Suprapubic skin (tissue), 4 donors: Measurements from ENCODE around the gene CYP2B6. TPM values are rescaled to one million over a fixed set of nuclear protein-coding genes. Genes with fewer than 3 reads are reported as not detected.

ENCODE experiments used
- DNase-seq, 2 donors: peaks; one replicate each; pipeline ENCODE4 v3.0.0-alpha.2; 2019; ENCODE audit warnings: low spot score in 2 of 2
- H3K27ac ChIP-seq: fragments of 200-600 bp; sonication (generic); one replicate; pipeline ENCODE4 v1.5.1; 2019
- H3K27me3 ChIP-seq: fragments of 200-600 bp; sonication (generic); one replicate; pipeline ENCODE4 v1.5.1; 2019
- H3K36me3 ChIP-seq: fragments of 200-600 bp; sonication (generic); one replicate; pipeline ENCODE4 v1.5.1; 2019
- H3K4me1 ChIP-seq: fragments of 200-600 bp; sonication (generic); one replicate; pipeline ENCODE4 v1.5.1; 2019
- H3K4me3 ChIP-seq: fragments of 200-600 bp; sonication (generic); one replicate; pipeline ENCODE4 v1.5.1; 2019; ENCODE audit warnings: mild to moderate bottlenecking
- H3K9me3 ChIP-seq: fragments of 200-600 bp; sonication (generic); one replicate; pipeline ENCODE4 v1.5.1; 2019
- EP300 ChIP-seq: sonication (generic); formaldehyde crosslinking; IDR thresholded peaks from one replicate; pipeline ENCODE4 v1.6.1; 2017; ENCODE audit warnings: antibody characterized with exemption
- POLR2A ChIP-seq, 2 donors: fragments of 450-650 bp; IDR thresholded peaks; one replicate each; pipeline ENCODE4 v1.6.1; 2017; ENCODE audit warnings: antibody characterized with exemption in 2 of 2, mild to moderate bottlenecking in 2 of 2, moderate library complexity in 2 of 2
- POLR2AphosphoS5 ChIP-seq, 3 donors: sonication (generic); formaldehyde crosslinking; IDR thresholded peaks; one replicate each; pipeline ENCODE4 v1.6.1; 2017; ENCODE audit warnings: antibody characterized with exemption in 3 of 3
- WGBS: methylation state at CpG from one replicate; pipeline ENCODE4 v1.1.5; 2018; 5-methylcytosine and 5-hydroxymethylcytosine counted together
- total RNA-seq, 4 donors: library from RNA; depleted of rRNA; stranded (reverse); fragments of >200 nt; gene quantifications; one replicate each; pipeline ENCODE4 v1.1.0, GENCODE V29; 2016
- TF ChIP-seq, protein P1 (sequence below), 2 donors: fragments of 200-600 bp in 1 of 2; fragments of 450-650 bp in 1 of 2; sonication (generic) in 1 of 2; IDR thresholded peaks; one replicate each; pipeline ENCODE4 v1.5.1; 2016 to 2019; ENCODE audit warnings: antibody characterized with exemption in 2 of 2, mild to moderate bottlenecking in 1 of 2, moderate library complexity in 1 of 2

Gene CYP2B6
- total RNA-seq, 4 donors from 2014 or later: 0.13 to 4.2 (median 1.0) TPM; not detected in 1

DNA sequence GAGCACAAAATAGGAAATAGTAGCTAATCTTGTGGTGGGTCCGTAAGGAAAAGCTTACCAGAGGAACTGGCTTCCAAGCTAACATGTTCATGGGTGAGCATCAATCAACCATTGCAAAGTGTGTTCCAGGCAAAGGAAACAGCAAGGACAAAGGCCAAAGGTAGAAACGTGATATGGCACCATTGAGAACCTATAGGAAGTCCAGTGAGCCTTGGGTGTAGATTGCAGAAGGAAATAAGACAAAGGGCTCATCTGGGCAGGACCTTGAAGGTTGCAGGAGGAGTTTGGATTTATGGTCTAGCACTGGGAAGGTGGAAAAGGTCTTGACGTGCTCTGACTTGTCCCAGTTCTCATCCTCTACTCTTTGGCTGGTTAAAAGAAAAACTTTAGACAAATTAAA is 22.3 kb downstream of the CYP2B6 start:
- TF ChIP-seq, protein P1, sequence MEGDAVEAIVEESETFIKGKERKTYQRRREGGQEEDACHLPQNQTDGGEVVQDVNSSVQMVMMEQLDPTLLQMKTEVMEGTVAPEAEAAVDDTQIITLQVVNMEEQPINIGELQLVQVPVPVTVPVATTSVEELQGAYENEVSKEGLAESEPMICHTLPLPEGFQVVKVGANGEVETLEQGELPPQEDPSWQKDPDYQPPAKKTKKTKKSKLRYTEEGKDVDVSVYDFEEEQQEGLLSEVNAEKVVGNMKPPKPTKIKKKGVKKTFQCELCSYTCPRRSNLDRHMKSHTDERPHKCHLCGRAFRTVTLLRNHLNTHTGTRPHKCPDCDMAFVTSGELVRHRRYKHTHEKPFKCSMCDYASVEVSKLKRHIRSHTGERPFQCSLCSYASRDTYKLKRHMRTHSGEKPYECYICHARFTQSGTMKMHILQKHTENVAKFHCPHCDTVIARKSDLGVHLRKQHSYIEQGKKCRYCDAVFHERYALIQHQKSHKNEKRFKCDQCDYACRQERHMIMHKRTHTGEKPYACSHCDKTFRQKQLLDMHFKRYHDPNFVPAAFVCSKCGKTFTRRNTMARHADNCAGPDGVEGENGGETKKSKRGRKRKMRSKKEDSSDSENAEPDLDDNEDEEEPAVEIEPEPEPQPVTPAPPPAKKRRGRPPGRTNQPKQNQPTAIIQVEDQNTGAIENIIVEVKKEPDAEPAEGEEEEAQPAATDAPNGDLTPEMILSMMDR (IDR thresholded peaks at IDR 0.05): no peak
- TF ChIP-seq EP300: no peak
- no peak for TF ChIP-seq POLR2A (IDR thresholded peaks at IDR 0.05)
- no peak for TF ChIP-seq POLR2AphosphoS5 (IDR thresholded peaks at IDR 0.05)
- 46% methylated on average over 3 of the region's 3 CpGs for WGBS
- no peaks in the 10 kb centered on the region for H3K9me3 ChIP-seq
- H3K36me3 ChIP-seq: no peaks in the 10 kb centered on the region
- H3K4me1 ChIP-seq: no peaks in the 10 kb centered on the region
- H3K27me3 ChIP-seq: peaks cover 16% of the 10 kb centered on the region
- H3K27ac ChIP-seq: no peak overlapping the region
- DNase-seq: no peak
- H3K4me3 ChIP-seq: no peak overlapping the region

DNA sequence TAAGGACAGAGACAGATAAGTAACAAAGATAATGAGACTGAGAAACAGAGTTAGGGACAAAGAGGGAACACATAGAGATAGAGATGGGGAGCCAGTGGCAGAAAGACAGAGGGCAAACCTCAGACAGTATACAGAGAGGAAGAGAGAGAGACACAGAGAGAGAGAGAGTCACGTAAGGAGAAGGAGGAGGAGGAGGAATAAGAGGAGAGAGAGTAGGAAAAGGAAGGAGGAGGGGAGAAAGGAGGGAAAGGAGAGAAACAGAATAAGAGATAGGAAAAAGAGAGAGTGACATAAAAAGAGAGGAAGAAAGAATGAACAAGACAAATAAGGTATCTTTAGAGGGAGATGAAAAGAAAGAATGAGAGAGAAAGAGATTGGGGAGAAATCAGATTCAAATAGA is 23.6 kb downstream of the CYP2B6 start:
- 50% methylated on average over 1 of the region's 1 CpG for WGBS
- Histone ChIP-seq H3K4me3 (no peak overlapping the region), H3K9me3 (no peaks in the 10 kb centered on the region), H3K27me3 (peaks cover 23% of the 10 kb centered on the region), H3K36me3 (no peaks in the 10 kb centered on the region), H3K27ac (no peak overlapping the region), H3K4me1 (no peaks in the 10 kb centered on the region)
- TF ChIP-seq, protein P1 (IDR thresholded peaks at IDR 0.05): no peak
- DNase-seq: no peak

DNA sequence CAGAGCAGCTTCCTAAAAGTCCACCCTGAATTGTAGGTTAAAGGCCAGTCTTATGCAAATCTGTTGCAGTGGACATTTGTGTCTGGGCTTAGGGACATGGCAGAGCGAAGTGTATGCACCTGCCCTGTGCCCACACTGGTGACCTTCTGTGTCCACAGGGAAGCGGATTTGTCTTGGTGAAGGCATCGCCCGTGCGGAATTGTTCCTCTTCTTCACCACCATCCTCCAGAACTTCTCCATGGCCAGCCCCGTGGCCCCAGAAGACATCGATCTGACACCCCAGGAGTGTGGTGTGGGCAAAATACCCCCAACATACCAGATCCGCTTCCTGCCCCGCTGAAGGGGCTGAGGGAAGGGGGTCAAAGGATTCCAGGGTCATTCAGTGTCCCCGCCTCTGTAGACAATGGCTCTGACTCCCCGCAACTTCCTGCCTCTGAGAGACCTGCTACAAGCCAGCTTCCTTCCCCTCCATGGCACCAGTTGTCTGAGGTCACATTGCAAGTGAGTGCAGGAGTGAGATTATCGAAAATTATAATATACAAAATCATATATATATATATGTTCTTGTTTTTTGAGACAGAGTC is 25.5 kb downstream of the CYP2B6 start:
- TF ChIP-seq, protein P1 (IDR thresholded peaks at IDR 0.05): no peak
- 88% methylated on average over 12 of the region's 12 CpGs for WGBS
- H3K4me3 ChIP-seq: no peak overlapping the region
- H3K36me3 ChIP-seq: no peaks in the 10 kb centered on the region
- no peak overlapping the region for H3K27ac ChIP-seq
- H3K9me3 ChIP-seq: no peaks in the 10 kb centered on the region
- peaks cover 18% of the 10 kb centered on the region for H3K27me3 ChIP-seq
- peak in 1 of 2 donors; percentile 61 for DNase-seq
- no peaks in the 10 kb centered on the region for H3K4me1 ChIP-seq

DNA sequence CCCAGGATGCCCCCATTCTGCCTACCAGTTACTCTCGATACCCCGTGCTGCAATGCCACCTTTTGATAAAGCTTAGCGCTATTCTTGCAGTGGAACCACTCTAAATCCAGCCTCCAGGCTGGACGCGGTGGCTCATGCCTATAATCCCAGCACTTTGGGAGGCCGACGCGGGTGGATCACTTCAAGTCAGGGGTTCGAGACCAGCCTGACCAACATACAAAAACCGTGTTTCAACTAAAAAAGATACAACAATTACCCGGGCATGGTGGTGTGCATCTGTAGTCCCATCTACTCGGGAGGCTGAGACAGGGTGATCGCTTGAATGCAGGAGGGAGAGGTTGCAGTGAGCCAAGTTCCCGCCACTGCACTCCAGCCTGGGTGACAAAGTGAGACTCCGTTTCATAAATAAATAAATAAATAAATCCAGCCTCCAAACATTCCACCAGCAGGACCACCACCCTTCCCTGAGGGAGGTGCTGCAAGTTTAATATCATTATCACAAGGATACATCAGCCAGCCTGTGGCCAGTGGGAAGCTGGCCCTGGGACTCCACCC is 27.7 kb downstream of the CYP2B6 start:
- no peak overlapping the region for H3K4me3 ChIP-seq
- no peaks in the 10 kb centered on the region for H3K4me1 ChIP-seq
- peaks cover 19% of the 10 kb centered on the region for H3K27me3 ChIP-seq
- H3K27ac ChIP-seq: no peak overlapping the region
- no peaks in the 10 kb centered on the region for H3K36me3 ChIP-seq
- TF ChIP-seq POLR2AphosphoS5 (IDR thresholded peaks at IDR 0.05): no peak
- no peak for TF ChIP-seq EP300
- no peak for TF ChIP-seq POLR2A (IDR thresholded peaks at IDR 0.05)
- TF ChIP-seq, protein P1 (IDR thresholded peaks at IDR 0.05): no peak
- DNase-seq: peak in 1 of 2 donors; percentile 8
- H3K9me3 ChIP-seq: no peaks in the 10 kb centered on the region
- WGBS: 86% methylated on average over 15 of the region's 15 CpGs

DNA sequence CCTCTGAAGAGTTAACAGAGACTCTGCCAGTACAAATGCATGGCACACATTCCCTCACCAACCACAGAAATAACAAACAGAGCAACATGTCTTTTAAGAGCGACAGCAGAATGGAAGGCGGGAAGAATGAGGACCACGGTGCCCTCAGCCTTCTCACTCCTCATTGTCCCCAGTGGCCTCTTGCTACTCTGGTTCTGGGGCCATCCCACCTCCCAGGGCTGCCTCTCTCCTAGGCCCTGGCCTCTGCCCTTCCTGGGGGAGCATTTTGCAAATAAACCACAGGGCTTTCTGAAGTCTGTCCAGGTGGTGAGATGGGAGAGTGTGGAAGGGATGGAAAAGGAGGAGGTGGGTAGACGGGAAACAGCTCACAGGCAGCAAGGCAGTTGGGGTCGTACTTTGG is 28.3 kb downstream of the CYP2B6 start:
- peak in 1 of 2 donors; percentile 37 for DNase-seq
- Histone ChIP-seq H3K27ac (no peak overlapping the region), H3K4me3 (no peak overlapping the region), H3K27me3 (peaks cover 25% of the 10 kb centered on the region), H3K4me1 (no peaks in the 10 kb centered on the region), H3K36me3 (no peaks in the 10 kb centered on the region), H3K9me3 (no peaks in the 10 kb centered on the region)
- no peak for TF ChIP-seq EP300
- no peak for TF ChIP-seq POLR2A (IDR thresholded peaks at IDR 0.05)
- TF ChIP-seq, protein P1 (IDR thresholded peaks at IDR 0.05): no peak
- TF ChIP-seq POLR2AphosphoS5 (IDR thresholded peaks at IDR 0.05): no peak
- WGBS: 63% methylated on average over 5 of the region's 5 CpGs
